Astrocyte of the cerebellum (primary cell): ENCODE measurements around the gene ZNF547.

ENCODE experiments used
- DNase-seq: peaks from one replicate; pipeline ENCODE4 v3.0.0-alpha.2; 2011; ENCODE audit warnings: low read depth
- H3K4me3 ChIP-seq: 2 replicates; pipeline ENCODE4 v1.5.1; 2011; ENCODE audit warnings: mild to moderate bottlenecking, low read depth, low read length, moderate library complexity
- in situ Hi-C: cut with HindIII; loops from 2 replicates; pipeline ENCODE4 v1.10.0; 2017; ENCODE audit warnings: low sequenced_read_pairs
- TF ChIP-seq, protein P1 (sequence below): IDR thresholded peaks from 2 replicates; pipeline ENCODE4 v1.5.1; 2012; ENCODE audit warnings: low read length, low read depth, moderate library complexity, mild to moderate bottlenecking; ENCODE audit errors: missing control alignments

Gene ZNF547

DNA sequence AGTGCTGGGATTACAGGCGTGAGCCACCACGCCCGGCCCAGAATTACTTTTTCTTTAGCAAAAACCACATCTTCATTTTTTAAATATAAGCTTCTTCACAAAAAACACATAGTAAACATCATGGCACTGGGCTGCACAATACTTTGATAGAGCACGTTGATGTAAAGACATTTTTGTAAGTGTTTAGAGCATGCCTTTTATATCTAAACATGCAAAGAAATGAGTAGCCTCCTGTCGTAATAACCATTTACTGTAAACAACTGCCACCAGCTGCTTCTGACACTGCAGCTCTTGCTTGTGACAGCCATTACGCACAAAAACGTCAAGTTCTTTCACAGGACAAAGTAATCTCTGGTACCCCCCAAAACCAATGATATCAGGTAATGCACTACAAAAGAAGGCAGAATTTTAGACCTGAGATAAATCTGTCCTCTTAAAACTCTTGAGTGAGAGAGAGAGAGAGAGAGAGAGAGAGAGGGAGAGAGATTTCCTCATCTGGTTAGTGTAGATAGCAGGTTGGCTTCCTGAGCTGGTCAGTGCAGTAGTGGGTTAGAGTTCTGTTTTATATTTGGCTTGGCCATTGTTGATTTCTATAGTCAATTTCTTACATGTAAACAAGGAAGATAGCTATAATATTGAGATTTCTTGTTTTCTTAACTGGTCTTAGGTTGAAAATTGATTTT lies 19.6 kb downstream of the ZNF547 start:
- no peak for DNase-seq
- in situ Hi-C loops: loop anchor here (5.0 to 10.0 kb wide), 2 partner anchors 34 to 128 kb away; no protein-coding TSS in a partner anchor
- TF ChIP-seq, protein P1, sequence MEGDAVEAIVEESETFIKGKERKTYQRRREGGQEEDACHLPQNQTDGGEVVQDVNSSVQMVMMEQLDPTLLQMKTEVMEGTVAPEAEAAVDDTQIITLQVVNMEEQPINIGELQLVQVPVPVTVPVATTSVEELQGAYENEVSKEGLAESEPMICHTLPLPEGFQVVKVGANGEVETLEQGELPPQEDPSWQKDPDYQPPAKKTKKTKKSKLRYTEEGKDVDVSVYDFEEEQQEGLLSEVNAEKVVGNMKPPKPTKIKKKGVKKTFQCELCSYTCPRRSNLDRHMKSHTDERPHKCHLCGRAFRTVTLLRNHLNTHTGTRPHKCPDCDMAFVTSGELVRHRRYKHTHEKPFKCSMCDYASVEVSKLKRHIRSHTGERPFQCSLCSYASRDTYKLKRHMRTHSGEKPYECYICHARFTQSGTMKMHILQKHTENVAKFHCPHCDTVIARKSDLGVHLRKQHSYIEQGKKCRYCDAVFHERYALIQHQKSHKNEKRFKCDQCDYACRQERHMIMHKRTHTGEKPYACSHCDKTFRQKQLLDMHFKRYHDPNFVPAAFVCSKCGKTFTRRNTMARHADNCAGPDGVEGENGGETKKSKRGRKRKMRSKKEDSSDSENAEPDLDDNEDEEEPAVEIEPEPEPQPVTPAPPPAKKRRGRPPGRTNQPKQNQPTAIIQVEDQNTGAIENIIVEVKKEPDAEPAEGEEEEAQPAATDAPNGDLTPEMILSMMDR: no peak
- H3K4me3 ChIP-seq: no peak overlapping the region

DNA sequence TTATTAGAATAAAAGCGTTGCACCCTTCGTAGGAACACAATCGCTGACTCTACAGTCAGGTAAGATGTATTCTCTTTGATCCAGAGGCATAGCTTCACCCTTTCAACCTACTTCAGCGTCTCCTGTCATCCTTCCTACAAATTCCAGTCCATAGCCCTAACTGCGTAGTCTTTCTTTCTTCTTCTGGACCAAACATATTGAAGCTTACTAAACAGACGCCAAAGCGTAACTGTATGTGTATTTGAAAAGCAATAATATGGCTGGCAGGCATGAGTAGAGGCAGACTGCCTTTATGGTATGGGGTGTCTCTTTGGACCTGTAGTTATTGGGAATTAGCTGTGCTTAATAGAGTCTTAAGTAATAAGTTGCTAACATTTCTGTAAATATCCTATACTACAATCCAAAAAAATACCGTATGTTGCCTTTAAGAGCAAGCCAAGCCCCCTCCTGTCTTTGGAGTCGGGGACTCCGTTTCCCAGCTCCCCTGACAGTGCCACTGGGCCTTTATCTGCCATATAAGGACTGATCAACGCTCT lies 25.9 kb downstream of the ZNF547 start:
- DNase-seq: no peak
- peak overlapping the region; percentile 89 for H3K4me3 ChIP-seq
- TF ChIP-seq, protein P1: no peak
- in situ Hi-C loops: loop anchor here (10.0 kb wide), 1 partner anchor 134 kb away; no protein-coding TSS in a partner anchor

DNA sequence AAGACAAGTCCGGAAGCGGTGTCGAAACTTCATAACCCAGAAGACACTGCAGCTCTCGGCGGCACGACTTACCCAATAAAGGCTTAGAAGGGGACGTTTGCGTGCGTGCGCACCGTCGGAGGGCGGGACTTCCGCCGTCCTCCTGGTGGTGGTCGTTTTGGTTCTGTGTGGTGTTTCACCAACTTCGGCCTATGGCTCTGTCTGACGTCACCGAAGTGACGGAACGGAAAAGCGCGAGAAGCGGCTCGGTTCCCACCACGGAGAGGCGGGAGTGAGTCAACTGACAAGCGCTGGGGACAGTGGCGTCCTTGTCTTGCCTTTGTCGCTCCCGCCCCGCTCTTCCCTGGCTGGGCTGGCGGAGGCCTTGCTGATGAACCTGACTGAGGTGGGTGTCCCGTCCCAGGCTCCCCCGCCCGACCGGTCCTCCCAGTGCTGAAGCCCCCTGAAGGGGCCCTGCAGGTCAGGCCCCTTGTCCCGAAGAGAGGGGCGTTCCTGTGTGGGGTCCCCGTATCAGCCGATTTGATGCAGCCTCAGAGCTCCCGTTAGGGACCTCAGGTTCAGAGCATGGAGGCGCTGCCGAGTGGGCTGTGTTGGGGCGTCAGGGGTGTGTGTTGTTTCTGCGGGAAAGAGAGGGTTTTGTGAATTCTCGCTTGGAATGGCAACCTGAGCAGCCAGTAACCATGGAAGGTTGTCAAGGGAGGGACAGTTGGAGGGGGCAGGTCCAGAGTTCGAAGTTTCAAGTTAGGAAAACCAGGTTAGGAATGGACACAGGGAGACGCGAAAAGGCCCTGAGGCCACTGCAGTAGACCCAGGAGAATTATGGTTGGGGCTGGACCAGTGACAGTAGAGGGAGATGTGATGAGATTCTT lies 26.6 kb downstream of the ZNF547 start, which contains the start of gene ZNF548:
TSS of gene ZNF548 (plus strand) at position 125 of the 869 bp plus-strand sequence. CDS start at position 371, 246 bp downstream.
- peak within 1 kb of the TSS; percentile 89 for H3K4me3 ChIP-seq
- in situ Hi-C loops: loop anchor here (10.0 kb wide), 1 partner anchor 135 kb away; no protein-coding TSS in a partner anchor
- TF ChIP-seq, protein P1: no peak
- peak; percentile 98 for DNase-seq

DNA sequence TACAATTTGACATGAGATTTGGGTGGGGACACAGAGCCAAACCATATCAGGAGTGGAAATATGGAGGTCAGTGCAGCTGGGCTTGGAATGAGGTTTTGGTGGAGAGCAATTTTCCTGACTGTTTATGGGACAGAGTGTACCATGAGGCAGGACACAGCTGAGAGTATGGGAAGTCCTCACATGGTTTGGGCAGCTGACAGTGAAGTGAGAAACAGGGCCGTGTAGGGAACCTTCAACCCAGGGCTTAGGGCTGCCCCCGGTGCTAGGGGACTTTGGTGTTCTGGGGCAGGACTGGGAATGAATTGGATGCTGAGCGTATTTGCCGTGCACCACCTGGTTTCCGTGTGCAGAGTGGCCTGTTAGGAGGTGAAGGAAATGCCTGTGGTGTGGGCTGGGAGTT lies 32.4 kb downstream of the ZNF547 start:
- TF ChIP-seq, protein P1: no peak
- no peak for DNase-seq
- H3K4me3 ChIP-seq: no peak overlapping the region
- in situ Hi-C loops: no loop called here

DNA sequence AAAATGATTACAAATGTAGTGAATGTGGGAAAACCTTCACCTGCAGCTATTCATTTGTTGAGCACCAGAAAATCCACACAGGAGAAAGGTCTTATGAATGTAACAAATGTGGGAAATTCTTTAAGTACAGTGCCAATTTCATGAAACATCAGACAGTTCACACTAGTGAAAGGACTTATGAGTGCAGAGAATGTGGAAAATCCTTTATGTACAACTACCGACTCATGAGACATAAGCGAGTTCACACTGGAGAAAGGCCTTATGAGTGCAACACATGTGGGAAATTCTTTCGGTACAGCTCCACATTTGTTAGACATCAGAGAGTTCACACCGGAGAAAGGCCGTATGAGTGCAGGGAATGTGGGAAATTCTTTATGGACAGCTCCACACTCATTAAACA lies 35.5 kb downstream of the ZNF547 start:
- no peak overlapping the region for H3K4me3 ChIP-seq
- DNase-seq: no peak
- in situ Hi-C loops: no loop called here
- TF ChIP-seq, protein P1: no peak
